Activated CD8-positive, alpha-beta T cell treated with anti-CD3 and anti-CD28 coated beads for 36 hours (primary cell): ENCODE measurements around the gene ATP5IF1. TPM values are rescaled to one million over a fixed set of nuclear protein-coding genes. Genes with fewer than 3 reads are reported as not detected.

ENCODE experiments used
- ATAC-seq: fragments of 200-7000 bp; cut with Tn5 transposase; one replicate; pipeline ENCODE4 v1.10.0; 2021; ENCODE audit warnings: mild to moderate bottlenecking, moderate library complexity
- CTCF ChIA-PET: fragments of 350-600 bp; sonication (Branson Sonifier 250); formaldehyde crosslinking; loops from one replicate; lab custom pipeline; 2021; ENCODE audit warnings: antibody characterized with exemption; lab: Charles Lee
- POLR2A ChIA-PET: fragments of 350-600 bp; sonication (Branson Sonifier 250); formaldehyde crosslinking; loops from one replicate; lab custom pipeline; 2021; ENCODE audit warnings: antibody characterized with exemption; lab: Charles Lee
- DNase-seq: peaks from one replicate; pipeline ENCODE4 v3.0.0-alpha.2; 2020
- H3K27ac Mint-ChIP-seq: one replicate; pipeline ENCODE4 v1.8.0; 2021; ENCODE audit warnings: mild to moderate bottlenecking, mixed read lengths
- H3K27me3 Mint-ChIP-seq: one replicate; pipeline ENCODE4 v1.8.0; 2021; ENCODE audit warnings: mixed read lengths
- H3K36me3 Mint-ChIP-seq: one replicate; pipeline ENCODE4 v1.8.0; 2021; ENCODE audit warnings: low read depth, mixed read lengths
- H3K4me1 Mint-ChIP-seq: one replicate; pipeline ENCODE4 v1.8.0; 2021; ENCODE audit warnings: low read depth, mixed read lengths
- H3K4me3 Mint-ChIP-seq: one replicate; pipeline ENCODE4 v1.8.0; 2021; ENCODE audit warnings: mild to moderate bottlenecking, moderate library complexity, mixed read lengths
- H3K9me3 Mint-ChIP-seq: one replicate; pipeline ENCODE4 v1.8.0; 2021; ENCODE audit warnings: mixed read lengths
- intact Hi-C: fragments of 100-400 bp; cut with micrococcal nuclease; formaldehyde crosslinking; loops from one replicate; pipeline ENCODE4 v1.10.0; 2022
- total RNA-seq, 2 experiments: library from RNA; stranded (reverse); gene quantifications; one replicate each; pipeline ENCODE4 v1.2.3, GENCODE V29; 2021
- TF ChIP-seq, protein P1 (sequence below): fragments of 200-600 bp; IDR thresholded peaks from one replicate; pipeline ENCODE4 v1.8.0; 2022; ENCODE audit warnings: antibody characterized with exemption, mild to moderate bottlenecking

Gene ATP5IF1
- total RNA-seq, 2 experiments from 2014 or later, result 169 to 170 TPM

DNA sequence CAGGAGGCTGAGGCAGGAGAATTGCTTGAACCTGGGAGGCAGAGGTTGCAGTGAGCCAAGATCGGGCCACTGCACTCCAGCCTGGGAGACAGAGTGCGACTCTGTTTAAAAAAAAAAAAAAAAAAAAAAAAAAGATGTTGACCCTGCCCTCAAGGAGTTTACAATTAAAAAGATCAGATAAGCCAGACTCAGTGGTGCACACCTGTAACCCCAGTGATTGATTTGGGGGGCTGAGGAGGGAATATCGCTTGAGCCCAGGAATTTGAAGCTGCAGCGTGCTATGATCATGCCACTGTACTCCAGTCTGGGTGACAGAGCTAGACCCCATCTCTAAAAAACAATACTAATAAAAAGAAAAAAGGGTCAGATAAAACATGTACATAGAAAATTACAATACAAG, 21.8 kb downstream of the ATP5IF1 start:
- intact Hi-C loops, result no loop called here
- peaks cover 33% of the 10 kb centered on the region for H3K4me1 Mint-ChIP-seq

DNA sequence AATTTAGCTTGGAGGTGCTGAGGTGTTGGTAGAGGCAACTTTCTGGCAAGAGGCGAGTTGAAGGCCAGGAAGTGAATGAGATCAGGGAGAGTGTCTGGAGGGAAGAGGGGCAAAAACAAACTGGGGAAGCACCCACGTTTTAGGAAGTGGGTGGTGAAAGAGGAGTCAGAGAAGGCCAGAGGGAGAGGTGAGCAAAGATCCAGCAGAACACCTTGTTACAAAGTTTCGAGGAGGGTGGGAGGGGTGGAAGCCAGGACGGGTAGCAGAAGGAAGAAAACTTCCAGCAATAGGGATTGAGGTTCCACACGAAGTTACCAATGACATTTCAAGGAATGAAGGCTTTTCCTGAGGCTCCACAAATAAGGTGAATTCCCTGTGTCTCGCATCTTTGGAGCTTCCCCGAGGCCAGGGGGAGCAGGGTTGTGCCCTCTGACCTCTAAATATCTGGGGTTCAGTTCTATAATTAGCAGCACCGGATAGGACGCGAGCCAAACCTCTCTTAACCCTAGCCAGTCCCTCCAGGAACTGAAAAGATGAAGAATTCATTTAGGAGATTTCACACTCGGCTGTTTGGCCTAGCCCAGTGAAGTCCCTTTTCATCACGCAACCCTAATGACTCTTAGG, 22.8 kb downstream of the ATP5IF1 start:
- Mint-ChIP-seq H3K27me3 (no peaks in the 10 kb centered on the region), H3K4me1 (peaks cover 37% of the 10 kb centered on the region)
- intact Hi-C loops, result no loop called here

More for the DNA sequence above, 21.8 kb downstream of the ATP5IF1 start:
- TF ChIP-seq, protein P1, sequence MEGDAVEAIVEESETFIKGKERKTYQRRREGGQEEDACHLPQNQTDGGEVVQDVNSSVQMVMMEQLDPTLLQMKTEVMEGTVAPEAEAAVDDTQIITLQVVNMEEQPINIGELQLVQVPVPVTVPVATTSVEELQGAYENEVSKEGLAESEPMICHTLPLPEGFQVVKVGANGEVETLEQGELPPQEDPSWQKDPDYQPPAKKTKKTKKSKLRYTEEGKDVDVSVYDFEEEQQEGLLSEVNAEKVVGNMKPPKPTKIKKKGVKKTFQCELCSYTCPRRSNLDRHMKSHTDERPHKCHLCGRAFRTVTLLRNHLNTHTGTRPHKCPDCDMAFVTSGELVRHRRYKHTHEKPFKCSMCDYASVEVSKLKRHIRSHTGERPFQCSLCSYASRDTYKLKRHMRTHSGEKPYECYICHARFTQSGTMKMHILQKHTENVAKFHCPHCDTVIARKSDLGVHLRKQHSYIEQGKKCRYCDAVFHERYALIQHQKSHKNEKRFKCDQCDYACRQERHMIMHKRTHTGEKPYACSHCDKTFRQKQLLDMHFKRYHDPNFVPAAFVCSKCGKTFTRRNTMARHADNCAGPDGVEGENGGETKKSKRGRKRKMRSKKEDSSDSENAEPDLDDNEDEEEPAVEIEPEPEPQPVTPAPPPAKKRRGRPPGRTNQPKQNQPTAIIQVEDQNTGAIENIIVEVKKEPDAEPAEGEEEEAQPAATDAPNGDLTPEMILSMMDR, result no peak
- Mint-ChIP-seq H3K9me3 (no peaks in the 10 kb centered on the region), H3K36me3 (peaks cover 10% of the 10 kb centered on the region), H3K4me3 (no peak overlapping the region), H3K27me3 (no peaks in the 10 kb centered on the region), H3K27ac (peak overlapping the region; percentile 38)
- no peak for ATAC-seq
- ChIA-PET CTCF (interaction anchor here (1.3 to 7.8 kb wide), 3 partner anchors 9 to 102 kb away, joined by 3 to 90 read pairs (median 7); no protein-coding TSS in a partner anchor), POLR2A (interaction anchor here (0.6 to 7.4 kb wide), 7 partner anchors 11 to 256 kb away, joined by 4 to 137 read pairs (median 5); partner anchors contain the start of genes ATP5IF1, EYA3, MED18 and RCC1)
- no peak for DNase-seq

DNA sequence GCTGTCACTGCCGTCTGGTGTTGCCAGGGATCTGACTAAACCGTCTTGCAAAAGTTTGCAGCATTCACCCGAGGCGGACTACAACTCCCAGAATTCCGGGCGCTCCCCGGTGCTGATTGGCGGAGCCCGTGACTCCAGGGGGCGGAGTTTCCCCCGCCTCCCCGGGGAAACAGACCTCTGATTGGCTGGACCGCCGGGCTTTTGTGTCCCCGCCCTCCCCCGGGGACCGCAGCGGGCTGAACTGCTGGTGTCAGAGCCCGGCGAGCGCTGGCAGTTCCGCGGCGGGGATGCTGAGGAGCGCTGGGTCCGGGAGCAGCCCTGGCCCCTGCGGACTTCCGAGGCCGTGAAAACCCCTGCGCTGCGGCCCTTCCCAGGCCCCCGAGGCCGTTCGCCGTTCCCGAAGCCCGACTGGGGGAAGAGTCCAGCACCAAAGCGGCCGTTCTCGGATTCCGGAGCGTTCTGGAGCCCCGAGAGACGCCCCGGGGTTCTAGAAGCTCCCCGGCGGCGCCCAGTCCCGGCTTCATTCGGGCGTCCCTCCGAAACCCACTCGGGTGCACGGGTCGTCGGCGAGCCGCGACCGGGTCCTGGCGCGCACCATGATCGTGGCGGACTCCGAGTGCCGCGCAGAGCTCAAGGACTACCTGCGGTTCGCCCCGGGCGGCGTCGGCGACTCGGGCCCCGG, 23.5 kb downstream of the ATP5IF1 start, which contains the start of gene SESN2:
SESN2 (plus strand) TSS at position 267 of the 682 bp plus-strand sequence; CDS start at position 597, 330 bp downstream.
- H3K4me3 Mint-ChIP-seq, result peak within 1 kb of the TSS; percentile 83
- POLR2A ChIA-PET, result interaction anchor here (0.7 to 7.4 kb wide), 12 partner anchors 10 to 248 kb away, joined by 3 to 137 read pairs (median 4); partner anchors contain the start of genes ATP5IF1, MED18 and RCC1
- peak; percentile 94 for ATAC-seq
- intact Hi-C loops, result no loop called here
- H3K36me3 Mint-ChIP-seq, result peaks cover 10% of the 10 kb centered on the region
- peak; percentile 100 for DNase-seq
- CTCF ChIA-PET, result interaction anchor here (0.6 to 7.8 kb wide), 3 partner anchors 10 to 139 kb away, joined by 3 to 90 read pairs (median 7); no protein-coding TSS in a partner anchor
- H3K9me3 Mint-ChIP-seq, result no peaks in the 10 kb centered on the region
- peaks cover 38% of the 10 kb centered on the region for H3K4me1 Mint-ChIP-seq
- TF ChIP-seq, protein P1, result no peak
- no peaks in the 10 kb centered on the region for H3K27me3 Mint-ChIP-seq
- H3K27ac Mint-ChIP-seq, result peak within 1 kb of the TSS; percentile 96

More for the DNA sequence above, 22.8 kb downstream of the ATP5IF1 start:
- Mint-ChIP-seq H3K9me3 (no peaks in the 10 kb centered on the region), H3K36me3 (peaks cover 10% of the 10 kb centered on the region), H3K4me3 (peak overlapping the region; percentile 83), H3K27ac (peak overlapping the region; percentile 96)
- ATAC-seq (no peak), DNase-seq (peak; percentile 32)
- ChIA-PET POLR2A (interaction anchor here (0.7 to 7.4 kb wide), 6 partner anchors 12 to 257 kb away, joined by 3 to 137 read pairs (median 19); partner anchors contain the start of genes MED18 and RCC1), CTCF (interaction anchor here (1.3 to 7.8 kb wide), 3 partner anchors 10 to 101 kb away, joined by 3 to 90 read pairs (median 7); no protein-coding TSS in a partner anchor)
- TF ChIP-seq, protein P1, result no peak

DNA sequence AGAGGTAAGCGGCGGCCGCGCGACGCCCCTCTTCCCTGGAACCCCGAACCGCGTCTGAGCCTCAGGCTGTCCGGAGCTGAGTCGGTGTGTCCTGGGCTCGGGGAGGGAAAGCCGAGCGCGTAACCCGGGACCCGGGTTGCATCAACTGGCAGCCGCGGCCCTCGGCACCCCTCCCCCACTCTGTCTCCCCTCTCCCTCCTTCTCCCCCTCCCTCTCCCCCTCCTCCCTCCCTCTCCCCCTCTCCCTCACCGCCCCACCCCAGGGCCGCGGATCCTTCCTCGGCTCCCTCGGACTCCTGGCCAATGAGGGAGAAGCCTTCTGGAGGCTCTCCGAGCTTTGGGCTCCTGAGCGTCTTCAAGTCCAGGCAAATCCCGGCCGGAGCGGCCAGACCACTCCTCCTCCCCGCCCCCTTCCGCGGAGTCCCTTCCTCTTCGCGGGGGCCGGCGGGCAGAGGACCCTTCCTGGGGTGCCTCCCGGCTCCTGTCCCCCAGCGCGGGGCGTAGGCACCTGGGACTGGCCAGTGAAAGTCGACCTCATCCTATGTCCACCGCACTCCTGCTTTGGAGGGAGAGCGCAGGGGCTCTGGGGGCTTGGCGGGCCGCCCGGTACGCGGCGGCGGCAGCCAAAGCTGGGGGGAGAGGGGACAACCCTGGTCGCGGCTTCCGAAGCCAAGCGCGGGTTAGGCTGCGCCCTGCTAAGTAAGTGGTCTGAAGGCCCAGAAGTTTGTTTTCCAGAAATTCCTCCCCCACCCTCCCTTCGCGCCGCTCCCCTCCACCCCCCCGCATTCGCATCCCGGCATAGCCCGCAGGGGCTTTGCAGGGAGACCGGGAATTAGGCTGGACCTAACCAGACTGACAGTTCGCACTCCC, 24.2 kb downstream of the ATP5IF1 start:
- intact Hi-C loops, result no loop called here
- peak overlapping the region; percentile 83 for H3K4me3 Mint-ChIP-seq
- peak overlapping the region; percentile 55 for H3K27ac Mint-ChIP-seq
- peaks cover 10% of the 10 kb centered on the region for H3K36me3 Mint-ChIP-seq
- H3K27me3 Mint-ChIP-seq, result no peaks in the 10 kb centered on the region
- DNase-seq, result peak; percentile 48
- H3K9me3 Mint-ChIP-seq, result no peaks in the 10 kb centered on the region
- POLR2A ChIA-PET, result interaction anchor here (0.7 to 7.4 kb wide), 15 partner anchors 9 to 248 kb away, joined by 3 to 137 read pairs (median 4); partner anchors contain the start of genes ATP5IF1, MED18 and RCC1
- CTCF ChIA-PET, result interaction anchor here (0.6 to 7.8 kb wide), 4 partner anchors 9 to 138 kb away, joined by 3 to 90 read pairs (median 4); no protein-coding TSS in a partner anchor
- H3K4me1 Mint-ChIP-seq, result peaks cover 38% of the 10 kb centered on the region
- TF ChIP-seq, protein P1, result no peak
- ATAC-seq, result no peak
